Activated CD4-positive, CD25-positive, alpha-beta regulatory T cell treated with anti-CD3 and anti-CD28 coated beads, Interleukin-2, amount 50 U/mL, for 72 hours (primary cell): Measurements from ENCODE around the gene FAM229B.
"Not testable (repeated sequence)": the region's sequence is repeated elsewhere in the genome, so short reads cannot be mapped to it uniquely, and the experiment has no call there.

Experiments
- DNase-seq: peaks from one replicate; pipeline ENCODE4 v3.0.0; 2021

FAM229B gene

DNA sequence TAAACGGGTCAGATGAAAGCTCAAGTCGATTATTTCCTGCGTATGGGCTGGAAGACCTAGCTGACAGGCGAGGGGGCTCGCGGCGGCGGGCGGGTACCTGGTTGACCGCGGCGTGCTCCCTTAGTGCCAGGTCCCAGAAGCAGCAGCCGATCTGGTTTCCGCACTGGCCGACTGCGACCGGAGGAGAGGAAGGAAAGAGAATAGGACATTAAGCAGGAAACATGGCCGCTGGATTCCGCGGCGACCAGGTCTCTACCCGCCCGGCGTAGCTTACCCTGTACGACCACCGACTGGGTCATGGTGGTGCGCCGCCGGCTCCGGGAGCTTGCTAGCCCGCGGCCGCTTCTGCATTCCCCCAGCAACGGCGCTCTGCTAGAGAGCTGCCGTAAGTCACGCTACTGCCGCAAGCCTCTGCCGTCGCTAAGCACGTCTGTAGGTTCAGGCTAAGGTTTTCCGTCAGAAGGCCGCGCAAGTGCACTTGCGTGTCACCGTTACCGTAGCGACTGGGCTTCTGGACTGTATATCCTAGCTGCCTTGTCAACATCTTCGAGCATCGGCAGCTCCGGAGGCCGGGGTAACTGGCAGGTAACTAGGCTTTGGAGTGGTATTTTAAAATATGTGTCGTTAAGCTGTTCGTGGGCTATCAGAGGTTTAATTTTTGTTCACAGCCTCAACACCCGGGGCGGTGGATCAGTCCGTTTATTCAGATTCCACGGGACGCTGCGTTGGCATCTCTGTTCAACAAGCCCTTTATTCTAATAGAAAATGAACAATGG, at the start of gene FAM229B, which contains the start of gene TUBE1:
Gene FAM229B (plus strand): TSS at position 456 of the 776 bp plus-strand sequence. CDS start 11,693 bp downstream, outside the sequence.
Gene TUBE1 (minus strand): TSS at position 347 of the 776 bp plus-strand sequence. CDS start 48 bp downstream, at position 299.
- DNase-seq: peak; percentile 84

DNA sequence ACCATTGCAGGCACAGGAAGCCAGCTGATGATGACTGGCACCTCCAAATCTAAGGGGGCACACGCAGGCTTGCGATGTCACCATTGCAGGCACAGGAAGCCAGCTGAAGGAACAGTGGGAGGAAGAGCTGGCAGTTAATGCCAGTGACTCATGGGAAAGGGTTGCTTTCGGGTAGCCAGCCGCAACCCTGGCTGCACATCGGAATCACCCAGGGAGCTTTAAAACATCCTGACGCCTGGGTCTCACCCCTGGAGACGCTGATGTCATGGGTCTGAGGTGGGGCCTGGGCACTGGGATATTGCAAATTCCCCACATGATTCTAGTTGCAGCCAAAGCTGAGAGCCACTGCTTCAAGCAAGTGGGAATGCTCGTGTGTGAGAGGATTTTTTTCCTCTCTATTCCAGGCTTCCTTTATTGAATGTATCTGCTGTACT, 49.6 kb upstream of the FAM229B start:
- no peak for DNase-seq

DNA sequence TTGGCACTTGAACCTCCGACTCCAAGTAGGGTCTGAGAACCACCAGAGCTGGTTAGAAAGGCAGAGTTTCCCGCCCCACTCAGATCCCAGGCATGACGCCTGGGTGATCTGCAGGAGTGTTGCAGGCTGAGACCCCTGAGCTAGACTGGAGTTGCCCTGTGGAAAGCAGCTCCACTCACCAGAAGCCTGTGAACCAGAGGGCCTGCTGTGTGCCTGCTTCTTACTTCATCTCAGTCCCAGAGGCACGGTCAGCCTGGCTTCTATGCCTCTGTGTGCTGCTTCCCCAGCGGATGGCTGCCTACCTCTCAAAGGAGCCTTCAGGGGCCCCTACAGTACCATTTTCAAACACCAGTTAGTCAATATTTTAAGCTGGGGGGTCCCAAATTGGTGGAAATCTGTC, 49.1 kb upstream of the FAM229B start:
- no peak for DNase-seq

DNA sequence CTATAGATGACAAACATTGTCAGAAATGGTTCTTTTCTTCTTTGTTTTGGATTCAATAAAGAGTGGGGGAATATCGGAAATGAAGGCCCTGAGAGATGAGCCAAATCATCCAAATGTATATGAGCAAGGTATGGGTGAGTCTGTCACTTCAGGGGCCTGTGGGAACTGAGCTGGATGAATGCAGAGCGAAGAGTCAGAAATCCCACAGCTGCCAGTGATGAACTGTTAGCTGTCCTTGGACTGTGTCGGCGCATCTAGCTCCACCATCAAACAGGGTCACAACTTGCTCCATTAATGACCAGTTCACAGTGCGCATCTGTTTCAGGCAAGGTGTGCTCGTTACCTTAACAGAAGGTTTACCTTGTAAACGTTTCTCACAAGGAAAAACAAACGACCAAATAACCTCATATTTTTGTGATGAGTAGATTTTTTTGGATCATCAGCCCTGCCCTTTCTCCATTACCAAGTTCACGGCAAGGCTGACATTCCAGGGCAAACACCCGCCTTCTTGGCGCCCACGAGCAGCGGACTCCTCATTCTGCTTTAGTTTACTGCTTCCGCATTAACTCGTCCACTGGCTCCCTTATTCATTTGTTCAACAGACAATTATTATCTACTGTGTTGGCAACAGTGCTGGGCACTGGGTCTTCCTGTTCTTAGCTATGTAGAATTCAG, 48.5 kb upstream of the FAM229B start:
- no peak for DNase-seq

DNA sequence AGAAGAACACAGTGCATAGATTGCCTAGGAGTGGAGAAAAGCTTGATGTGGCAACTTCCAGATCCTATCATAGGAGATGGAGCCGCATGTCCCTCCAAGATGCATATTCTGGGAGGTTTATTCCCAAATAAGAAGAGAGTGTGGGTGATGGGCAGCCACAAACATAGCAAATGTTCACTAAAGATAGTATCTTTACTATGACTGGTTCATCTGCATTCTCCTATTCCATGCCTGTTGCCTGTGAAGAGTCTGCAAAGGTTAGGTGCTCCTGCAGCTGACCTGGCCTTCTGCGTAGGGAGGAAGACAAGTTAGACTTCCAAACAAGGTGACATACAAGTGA, 48.0 kb upstream of the FAM229B start:
- no peak for DNase-seq

GRCh38 chr6:112040956-112041355, 46.4 kb upstream of the FAM229B start:
- no peak for DNase-seq

DNA sequence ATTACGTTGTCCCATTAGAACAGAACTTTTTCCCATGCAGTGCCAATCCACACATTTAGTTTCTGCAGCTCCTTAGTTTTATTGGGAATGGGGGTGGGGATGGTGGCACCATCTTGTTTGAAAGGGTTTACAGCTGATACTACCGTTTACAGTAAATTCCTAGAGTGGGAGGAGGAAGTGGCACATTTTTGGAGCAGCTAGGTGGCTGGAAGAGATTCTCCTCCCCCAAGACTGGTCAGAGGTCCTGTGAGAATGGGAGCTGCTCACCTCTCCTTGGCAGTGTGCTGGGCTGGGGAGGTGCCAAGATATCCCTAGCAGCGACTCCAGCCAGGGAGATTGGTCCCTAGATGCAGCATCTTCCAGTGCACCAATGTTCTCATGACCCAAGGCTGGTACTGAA, 45.9 kb upstream of the FAM229B start:
- no peak for DNase-seq

DNA sequence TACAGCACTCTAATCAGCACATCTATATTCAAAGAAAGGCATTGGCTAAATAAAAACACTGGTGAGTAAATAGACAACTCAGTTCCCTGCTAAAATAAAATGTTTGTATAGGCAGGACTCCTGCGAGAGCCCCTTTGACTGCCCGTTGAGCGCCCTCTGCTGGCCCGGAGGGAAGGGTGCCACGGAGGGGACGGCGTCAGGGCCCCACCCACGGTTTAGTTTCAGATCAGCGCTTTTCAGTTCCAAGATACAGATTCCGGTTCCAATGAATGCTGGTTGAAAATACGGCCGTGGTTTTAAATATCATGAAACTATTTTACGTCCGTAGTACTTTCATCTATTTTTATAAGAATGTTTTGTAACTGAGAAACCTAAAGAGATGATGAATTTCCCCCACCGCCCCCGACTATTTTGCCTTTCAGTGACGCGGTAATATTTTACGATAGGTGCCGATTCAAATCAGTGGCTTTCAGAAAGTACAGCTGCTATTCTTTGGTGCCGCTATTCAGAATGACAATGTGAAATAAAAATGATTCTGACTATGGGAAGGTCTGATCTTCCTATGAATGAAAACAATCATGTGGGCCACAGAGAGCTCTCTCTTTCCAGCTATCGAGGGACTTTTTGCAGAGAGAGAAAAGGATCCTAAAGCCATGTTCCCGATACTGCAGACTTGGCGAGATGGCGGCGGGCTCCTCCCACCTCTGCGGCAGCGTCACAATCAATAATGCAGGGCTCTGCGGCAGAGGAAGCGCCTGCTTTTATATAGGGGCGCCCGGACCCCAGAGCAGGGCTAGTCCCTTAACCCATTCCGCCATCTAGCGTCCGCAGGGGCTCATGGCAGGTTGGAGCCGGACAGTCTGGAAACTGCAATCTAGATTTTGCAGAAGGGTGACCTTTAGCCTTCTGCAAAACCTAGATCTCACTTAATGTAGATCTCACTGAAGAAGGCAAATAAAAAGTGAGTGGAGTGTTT, 44.1 kb upstream of the FAM229B start:
- peak; percentile 90 for DNase-seq

GRCh38 chr6:112044196-112044595, 43.2 kb upstream of the FAM229B start:
- DNase-seq: no peak

DNA sequence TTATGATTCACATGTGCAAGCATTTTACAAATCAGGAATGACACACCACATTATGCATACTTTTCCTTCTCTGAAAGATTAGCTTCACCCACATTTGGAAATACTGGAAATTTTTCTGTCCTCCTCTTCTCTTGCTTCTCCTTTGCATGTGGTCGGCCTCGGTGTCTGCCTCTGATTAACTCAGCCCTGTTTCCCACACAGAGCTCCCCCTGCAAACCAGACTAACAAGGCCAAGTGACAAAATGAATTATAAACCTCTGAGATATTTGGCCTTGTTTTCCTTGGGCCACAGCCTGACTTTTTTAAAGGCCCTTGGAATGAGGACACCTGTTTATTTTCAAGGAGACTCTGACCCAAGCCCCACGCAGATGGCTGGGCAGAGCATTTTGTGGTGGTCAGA, 42.5 kb upstream of the FAM229B start:
- DNase-seq: no peak

GRCh38 chr6:112047523-112047922, 39.9 kb upstream of the FAM229B start:
- not testable (repeated sequence) for DNase-seq

- DNase-seq: no peak
These were observed 38.2 kb upstream of the FAM229B start for GRCh38 chr6:112049026-112049799.

- DNase-seq: no peak
These were observed 37.4 kb upstream of the FAM229B start for GRCh38 chr6:112049996-112050395.

GRCh38 chr6:112050429-112050828, 37.0 kb upstream of the FAM229B start:
- no peak for DNase-seq

GRCh38 chr6:112051251-112051740, 36.1 kb upstream of the FAM229B start:
- not testable (repeated sequence) for DNase-seq

DNA sequence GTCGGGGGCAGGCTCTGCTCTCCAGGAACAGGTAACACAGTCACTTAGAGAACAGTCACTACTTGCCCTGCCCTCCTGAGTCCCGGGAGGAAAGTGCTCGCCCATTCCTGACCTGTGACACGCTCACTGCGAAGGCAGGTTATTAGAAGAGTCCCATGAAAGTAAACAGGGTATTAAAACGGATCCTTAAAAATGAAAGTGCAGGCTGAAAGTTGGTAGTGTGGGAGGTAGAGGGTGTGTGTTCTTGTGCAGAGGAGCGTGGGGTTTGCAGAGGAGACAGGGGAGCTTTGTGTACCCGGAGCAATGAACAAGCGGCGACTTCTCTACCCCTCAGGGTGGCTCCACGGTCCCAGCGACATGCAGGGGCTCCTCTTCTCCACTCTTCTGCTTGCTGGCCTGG, 33.4 kb upstream of the FAM229B start, which contains the start of gene CCN6:
Gene CCN6 (plus strand): TSS at position 104 of the 400 bp plus-strand sequence. CDS start 254 bp downstream, at position 358.
- no peak for DNase-seq

DNA sequence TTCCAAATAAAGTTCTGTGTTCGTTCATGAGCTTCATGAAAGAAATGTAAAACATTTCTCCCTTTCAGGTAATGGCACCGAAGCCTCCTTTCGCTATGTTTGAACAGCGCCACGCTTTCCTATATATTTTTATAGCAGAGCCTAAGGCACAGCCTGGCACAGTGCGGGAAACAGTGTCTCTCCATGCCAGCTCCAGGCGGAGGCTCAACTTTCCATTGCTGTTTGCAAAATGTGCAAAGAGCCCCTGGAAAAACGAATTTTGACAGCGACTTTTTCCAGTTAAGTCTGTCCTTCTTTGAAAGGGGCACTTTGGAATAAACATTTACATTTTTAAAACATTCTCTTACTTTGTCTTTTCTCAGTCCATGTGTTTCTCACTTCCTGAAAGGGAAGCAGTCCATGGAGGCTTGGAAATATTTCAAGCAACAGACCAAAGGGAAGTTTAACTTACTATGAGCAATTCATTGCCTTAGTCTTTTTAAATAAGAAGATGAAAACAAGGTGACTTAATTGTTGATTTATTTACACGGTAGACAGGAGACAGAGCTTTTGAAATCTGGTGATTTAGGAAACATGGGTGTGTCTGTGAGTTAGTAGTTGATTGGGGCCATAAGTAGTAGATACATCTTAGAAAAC, 32.7 kb upstream of the FAM229B start:
- no peak for DNase-seq

DNA sequence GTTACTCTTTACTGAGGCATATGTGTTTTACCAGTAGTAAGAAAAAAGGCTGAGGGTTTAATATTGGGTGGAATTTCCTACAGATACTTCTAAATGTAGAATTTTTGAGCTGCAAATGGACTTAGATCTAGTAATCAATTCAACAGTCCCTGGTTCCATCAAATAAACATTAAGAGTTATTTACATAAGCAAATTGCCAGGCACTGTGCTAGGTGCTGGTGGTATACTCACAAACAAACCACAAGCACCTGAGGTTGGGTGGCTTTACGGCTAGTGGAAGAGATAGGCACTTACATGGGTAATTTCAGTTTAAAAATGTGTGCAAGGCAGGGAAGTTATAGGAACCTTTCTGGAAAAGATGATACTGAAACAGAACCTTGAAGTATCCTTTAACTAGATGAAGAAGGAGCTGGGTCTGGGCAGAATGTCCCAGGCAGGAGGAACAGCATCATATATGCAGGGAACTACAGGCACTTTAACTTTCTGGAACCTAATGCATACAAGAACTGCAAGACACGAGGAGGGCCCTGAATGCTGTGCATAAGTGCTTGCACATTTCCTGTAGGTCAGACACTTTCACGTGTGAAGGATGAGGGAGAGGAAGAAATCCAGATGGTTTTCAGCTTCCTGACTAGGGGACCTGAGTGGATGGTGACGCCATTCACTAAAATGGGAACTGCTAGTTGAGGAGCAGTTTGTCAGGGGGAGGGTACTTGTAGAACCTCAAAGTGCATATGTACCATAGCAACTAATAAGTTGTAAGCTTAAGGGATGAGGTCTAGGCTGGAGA, 29.0 kb upstream of the FAM229B start:
- no peak for DNase-seq

- DNase-seq: no peak
These were observed 25.8 kb upstream of the FAM229B start for GRCh38 chr6:112061605-112062004.

DNA sequence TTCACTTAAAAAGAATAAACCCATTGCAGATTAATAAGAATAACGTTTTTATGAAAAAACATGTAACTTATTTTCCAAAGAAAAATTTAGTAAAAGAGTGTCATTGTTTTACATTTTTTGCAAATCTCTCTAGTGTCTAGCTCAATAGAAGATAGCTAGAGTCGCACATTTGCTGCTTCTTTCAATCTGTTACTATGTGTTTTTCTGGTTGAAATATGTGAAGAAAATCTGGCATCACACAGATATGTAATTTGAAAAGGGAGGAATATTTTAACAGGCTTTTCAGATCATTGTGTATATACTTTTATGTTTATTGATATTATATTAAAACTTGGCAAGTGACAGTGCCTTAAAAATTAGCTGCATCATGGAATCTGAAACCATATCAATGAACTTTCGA, 24.4 kb upstream of the FAM229B start:
- no peak for DNase-seq
